ENCODE data around the gene EXOC6B. TPM values are rescaled to one million over a fixed set of nuclear protein-coding genes. Genes with fewer than 3 reads are reported as not detected.

EXOC6B gene
- total RNA-seq, 1 experiment from 2014 or later, result 33.7 TPM

DNA sequence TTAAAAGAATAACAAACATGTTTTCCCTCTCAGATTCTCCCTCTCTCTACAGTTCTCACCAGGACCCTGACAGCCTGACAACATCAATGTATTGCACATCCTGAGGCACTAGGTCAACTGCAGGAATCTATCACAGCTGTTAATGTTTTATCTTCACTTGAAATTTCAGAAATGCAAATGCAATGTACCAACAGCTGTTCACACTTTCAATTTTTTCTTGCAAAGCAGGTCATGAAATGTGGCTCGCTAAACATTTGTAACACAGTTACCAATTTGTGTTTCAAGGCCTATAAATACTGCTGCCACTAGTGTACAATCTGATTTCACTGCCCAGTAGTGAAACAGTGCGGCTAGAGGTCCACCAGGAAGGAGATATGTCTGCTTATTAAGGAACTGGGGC, 147.8 kb downstream of the EXOC6B start:
- H3K9me3 Mint-ChIP-seq, result no peaks in the 10 kb centered on the region
- TF ChIP-seq PRRX2 (CRISPR knock-in tag; IDR thresholded peaks at IDR 0.05), result no peak
- TF ChIP-seq, protein P1, sequence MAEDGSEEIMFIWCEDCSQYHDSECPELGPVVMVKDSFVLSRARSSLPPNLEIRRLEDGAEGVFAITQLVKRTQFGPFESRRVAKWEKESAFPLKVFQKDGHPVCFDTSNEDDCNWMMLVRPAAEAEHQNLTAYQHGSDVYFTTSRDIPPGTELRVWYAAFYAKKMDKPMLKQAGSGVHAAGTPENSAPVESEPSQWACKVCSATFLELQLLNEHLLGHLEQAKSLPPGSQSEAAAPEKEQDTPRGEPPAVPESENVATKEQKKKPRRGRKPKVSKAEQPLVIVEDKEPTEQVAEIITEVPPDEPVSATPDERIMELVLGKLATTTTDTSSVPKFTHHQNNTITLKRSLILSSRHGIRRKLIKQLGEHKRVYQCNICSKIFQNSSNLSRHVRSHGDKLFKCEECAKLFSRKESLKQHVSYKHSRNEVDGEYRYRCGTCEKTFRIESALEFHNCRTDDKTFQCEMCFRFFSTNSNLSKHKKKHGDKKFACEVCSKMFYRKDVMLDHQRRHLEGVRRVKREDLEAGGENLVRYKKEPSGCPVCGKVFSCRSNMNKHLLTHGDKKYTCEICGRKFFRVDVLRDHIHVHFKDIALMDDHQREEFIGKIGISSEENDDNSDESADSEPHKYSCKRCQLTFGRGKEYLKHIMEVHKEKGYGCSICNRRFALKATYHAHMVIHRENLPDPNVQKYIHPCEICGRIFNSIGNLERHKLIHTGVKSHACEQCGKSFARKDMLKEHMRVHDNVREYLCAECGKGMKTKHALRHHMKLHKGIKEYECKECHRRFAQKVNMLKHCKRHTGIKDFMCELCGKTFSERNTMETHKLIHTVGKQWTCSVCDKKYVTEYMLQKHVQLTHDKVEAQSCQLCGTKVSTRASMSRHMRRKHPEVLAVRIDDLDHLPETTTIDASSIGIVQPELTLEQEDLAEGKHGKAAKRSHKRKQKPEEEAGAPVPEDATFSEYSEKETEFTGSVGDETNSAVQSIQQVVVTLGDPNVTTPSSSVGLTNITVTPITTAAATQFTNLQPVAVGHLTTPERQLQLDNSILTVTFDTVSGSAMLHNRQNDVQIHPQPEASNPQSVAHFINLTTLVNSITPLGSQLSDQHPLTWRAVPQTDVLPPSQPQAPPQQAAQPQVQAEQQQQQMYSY (CRISPR knock-in tag; IDR thresholded peaks at IDR 0.05), result no peak
- no peaks in the 10 kb centered on the region for H3K27me3 Mint-ChIP-seq (ENCODE audit: low read depth)
- H3K4me3 Mint-ChIP-seq, result no peak overlapping the region
- no peak for DNase-seq (ENCODE audit: low spot score)
- no peak for ATAC-seq
- no peaks in the 10 kb centered on the region; the same call in 1 of the 2 replicates for H3K36me3 Mint-ChIP-seq
- H3K4me1 Mint-ChIP-seq, result peaks cover 4% of the 10 kb centered on the region; the same call in 1 of the 2 replicates
- ChIA-PET POLR2A (no interaction called here), CTCF (no interaction called here)
- H3K27ac Mint-ChIP-seq, result no peak overlapping the region

DNA sequence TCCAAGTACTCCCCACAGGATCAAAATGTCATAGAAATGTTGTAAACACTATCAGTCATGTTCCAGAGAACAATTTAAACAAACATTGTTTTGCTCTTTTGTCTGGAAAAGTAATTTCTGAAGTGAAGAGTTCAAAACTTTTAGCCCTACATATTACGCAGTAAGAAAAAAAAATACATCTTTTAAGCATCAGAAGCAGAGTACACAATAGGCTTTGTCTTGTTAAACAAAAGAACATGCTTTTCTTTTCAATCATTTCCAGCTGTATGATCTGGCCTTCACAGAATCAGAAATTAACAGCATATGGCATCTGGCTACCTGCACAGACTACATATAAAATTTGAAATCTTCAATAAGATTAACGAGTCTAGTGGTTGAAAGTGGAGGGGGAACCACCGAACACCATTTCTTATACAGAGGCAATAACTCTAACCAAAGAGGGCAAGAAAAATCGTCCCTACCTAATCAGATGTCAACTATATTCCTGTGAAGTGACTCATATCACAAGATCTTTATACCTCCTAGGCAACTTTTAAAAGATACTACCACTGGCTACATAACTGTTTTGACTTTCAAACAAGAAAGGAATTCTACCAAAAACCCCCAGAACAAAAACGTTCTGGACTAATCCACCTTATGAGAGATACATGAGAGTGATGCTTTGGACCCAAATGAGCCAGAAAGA, 149.3 kb downstream of the EXOC6B start:
- ChIA-PET CTCF (no interaction called here), POLR2A (no interaction called here)
- Mint-ChIP-seq H3K36me3 (no peaks in the 10 kb centered on the region; the same call in 1 of the 2 replicates), H3K9me3 (no peaks in the 10 kb centered on the region), H3K27me3 (ENCODE audit: low read depth) (no peaks in the 10 kb centered on the region), H3K4me3 (no peak overlapping the region), H3K27ac (no peak overlapping the region), H3K4me1 (no peaks in the 10 kb centered on the region)
- no peak for DNase-seq (ENCODE audit: low spot score)
- no peak for ATAC-seq
- TF ChIP-seq, protein P2, sequence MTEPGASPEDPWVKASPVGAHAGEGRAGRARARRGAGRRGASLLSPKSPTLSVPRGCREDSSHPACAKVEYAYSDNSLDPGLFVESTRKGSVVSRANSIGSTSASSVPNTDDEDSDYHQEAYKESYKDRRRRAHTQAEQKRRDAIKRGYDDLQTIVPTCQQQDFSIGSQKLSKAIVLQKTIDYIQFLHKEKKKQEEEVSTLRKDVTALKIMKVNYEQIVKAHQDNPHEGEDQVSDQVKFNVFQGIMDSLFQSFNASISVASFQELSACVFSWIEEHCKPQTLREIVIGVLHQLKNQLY (CRISPR knock-in tag; IDR thresholded peaks at IDR 0.05), result no peak
- no peak for TF ChIP-seq NFATC4 (CRISPR knock-in tag; IDR thresholded peaks at IDR 0.05)
- no peak for TF ChIP-seq NR1H2 (CRISPR knock-in tag; IDR thresholded peaks at IDR 0.05)
- no peak for TF ChIP-seq GRHL2 (CRISPR knock-in tag; IDR thresholded peaks at IDR 0.05; ENCODE audit: insufficient replicate concordance, severe bottlenecking)
- TF ChIP-seq GABPB1 (CRISPR knock-in tag; IDR thresholded peaks at IDR 0.05), result no peak

DNA sequence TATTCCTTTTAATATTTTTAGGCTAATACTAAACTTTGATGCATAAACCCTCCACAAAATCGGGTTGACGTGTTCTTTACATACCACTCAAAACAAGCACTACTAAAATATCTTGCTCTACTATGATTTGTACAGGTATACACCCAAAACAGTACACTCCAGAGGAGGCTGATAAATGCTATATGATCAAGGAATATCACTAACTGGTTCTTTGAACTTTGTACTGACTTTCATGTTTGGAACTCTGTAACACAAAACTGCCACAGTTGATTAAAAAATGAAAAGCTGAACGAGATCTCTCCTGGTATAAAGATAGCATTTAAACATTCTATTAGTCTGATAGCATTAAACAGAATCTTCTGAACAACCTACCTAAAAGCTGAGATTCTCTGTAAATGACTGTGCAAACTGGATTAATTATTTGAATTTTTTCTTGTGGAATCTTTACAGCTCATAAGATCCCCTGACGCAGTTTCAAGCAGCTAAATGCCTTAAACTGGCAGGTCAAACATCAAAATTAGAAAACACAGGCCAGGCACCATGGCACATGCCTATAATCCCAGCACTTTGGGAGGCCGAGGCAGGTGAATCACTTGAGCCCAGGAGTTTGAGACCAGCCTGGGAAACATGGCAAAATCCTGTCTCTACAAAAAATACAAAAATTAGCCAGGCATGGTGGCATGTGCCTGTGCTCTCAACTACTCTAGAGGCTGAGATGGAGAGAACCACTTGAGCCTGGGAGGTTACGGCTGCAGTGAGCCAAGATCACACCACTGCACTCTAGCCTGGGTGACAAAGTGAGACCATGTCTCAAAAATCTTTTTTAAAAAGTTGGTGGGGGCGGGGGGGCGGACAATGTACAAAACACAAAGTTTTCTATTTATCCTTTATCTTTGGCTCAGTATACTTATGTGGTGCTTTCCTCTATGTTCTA, 150.6 kb downstream of the EXOC6B start:
- Mint-ChIP-seq H3K4me1 (no peaks in the 10 kb centered on the region), H3K9me3 (no peaks in the 10 kb centered on the region), H3K4me3 (no peak overlapping the region), H3K27me3 (ENCODE audit: low read depth) (no peaks in the 10 kb centered on the region), H3K27ac (no peak overlapping the region), H3K36me3 (no peaks in the 10 kb centered on the region)
- ChIA-PET POLR2A (no interaction called here), CTCF (interaction anchor here (0.9 kb wide), 1 partner anchor 70 kb away, joined by 3 read pairs; no protein-coding TSS in a partner anchor)
- no peak for DNase-seq (ENCODE audit: low spot score)
- ATAC-seq, result no peak
- TF ChIP-seq, protein P3, sequence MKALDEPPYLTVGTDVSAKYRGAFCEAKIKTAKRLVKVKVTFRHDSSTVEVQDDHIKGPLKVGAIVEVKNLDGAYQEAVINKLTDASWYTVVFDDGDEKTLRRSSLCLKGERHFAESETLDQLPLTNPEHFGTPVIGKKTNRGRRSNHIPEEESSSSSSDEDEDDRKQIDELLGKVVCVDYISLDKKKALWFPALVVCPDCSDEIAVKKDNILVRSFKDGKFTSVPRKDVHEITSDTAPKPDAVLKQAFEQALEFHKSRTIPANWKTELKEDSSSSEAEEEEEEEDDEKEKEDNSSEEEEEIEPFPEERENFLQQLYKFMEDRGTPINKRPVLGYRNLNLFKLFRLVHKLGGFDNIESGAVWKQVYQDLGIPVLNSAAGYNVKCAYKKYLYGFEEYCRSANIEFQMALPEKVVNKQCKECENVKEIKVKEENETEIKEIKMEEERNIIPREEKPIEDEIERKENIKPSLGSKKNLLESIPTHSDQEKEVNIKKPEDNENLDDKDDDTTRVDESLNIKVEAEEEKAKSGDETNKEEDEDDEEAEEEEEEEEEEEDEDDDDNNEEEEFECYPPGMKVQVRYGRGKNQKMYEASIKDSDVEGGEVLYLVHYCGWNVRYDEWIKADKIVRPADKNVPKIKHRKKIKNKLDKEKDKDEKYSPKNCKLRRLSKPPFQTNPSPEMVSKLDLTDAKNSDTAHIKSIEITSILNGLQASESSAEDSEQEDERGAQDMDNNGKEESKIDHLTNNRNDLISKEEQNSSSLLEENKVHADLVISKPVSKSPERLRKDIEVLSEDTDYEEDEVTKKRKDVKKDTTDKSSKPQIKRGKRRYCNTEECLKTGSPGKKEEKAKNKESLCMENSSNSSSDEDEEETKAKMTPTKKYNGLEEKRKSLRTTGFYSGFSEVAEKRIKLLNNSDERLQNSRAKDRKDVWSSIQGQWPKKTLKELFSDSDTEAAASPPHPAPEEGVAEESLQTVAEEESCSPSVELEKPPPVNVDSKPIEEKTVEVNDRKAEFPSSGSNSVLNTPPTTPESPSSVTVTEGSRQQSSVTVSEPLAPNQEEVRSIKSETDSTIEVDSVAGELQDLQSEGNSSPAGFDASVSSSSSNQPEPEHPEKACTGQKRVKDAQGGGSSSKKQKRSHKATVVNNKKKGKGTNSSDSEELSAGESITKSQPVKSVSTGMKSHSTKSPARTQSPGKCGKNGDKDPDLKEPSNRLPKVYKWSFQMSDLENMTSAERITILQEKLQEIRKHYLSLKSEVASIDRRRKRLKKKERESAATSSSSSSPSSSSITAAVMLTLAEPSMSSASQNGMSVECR (CRISPR knock-in tag; IDR thresholded peaks at IDR 0.05; ENCODE audit: borderline replicate concordance), result no peak
- TF ChIP-seq CREB1 (CRISPR knock-in tag; IDR thresholded peaks at IDR 0.05) (no peak), CBFB (CRISPR knock-in tag; IDR thresholded peaks at IDR 0.05; ENCODE audit: low read depth) (no peak), ZNF416 (CRISPR knock-in tag; IDR thresholded peaks at IDR 0.05) (no peak), NFE2L1 (CRISPR knock-in tag; IDR thresholded peaks at IDR 0.05) (no peak), ZNF263 (CRISPR knock-in tag; IDR thresholded peaks at IDR 0.05; ENCODE audit: low read depth) (no peak), TCF7 (CRISPR knock-in tag; IDR thresholded peaks at IDR 0.05; ENCODE audit: low read depth) (no peak), JAZF1 (CRISPR knock-in tag; IDR thresholded peaks at IDR 0.05) (no peak), IRF2 (CRISPR knock-in tag; IDR thresholded peaks at IDR 0.05; ENCODE audit: borderline replicate concordance, low read depth) (no peak), OVOL2 (CRISPR knock-in tag; IDR thresholded peaks at IDR 0.05; ENCODE audit: borderline replicate concordance) (no peak), SMAD3 (CRISPR knock-in tag; IDR thresholded peaks at IDR 0.05; ENCODE audit: borderline replicate concordance) (no peak), NFYB (CRISPR knock-in tag; conservative IDR thresholded peaks at IDR 0.05; ENCODE audit: low read depth) (no peak), NR2C2 (CRISPR knock-in tag; IDR thresholded peaks at IDR 0.05) (no peak), ZNF396 (CRISPR knock-in tag; IDR thresholded peaks at IDR 0.05; ENCODE audit: borderline replicate concordance) (no peak)
